ENCODE data around the gene FAM222B. TPM values are rescaled to one million over a fixed set of nuclear protein-coding genes. Genes with fewer than 3 reads are reported as not detected.

The FAM222B gene
- total and polyA plus RNA-seq, 4 donors = 4.3 to 33.1 (median 19.8) TPM

DNA sequence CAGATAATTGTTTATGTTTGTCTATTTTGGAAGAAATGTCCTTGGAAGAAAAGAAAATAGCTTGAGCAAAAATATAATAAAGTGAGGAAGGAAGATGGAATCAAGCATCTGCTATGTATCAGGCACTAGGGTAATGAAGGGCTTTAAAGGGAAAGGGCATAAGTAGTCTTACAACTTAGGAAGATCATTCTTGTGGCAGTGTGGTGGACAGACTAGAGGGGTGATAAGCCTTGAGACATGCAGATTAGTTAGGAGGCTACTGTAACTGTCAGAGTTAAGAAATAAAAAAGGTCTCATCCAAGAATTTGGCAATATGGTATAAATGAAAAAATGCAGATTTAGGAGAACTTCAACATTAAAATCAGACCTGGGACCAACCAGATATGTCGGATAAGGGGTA, 14.9 kb downstream of the FAM222B start:
- Histone ChIP-seq H3K27ac (ENCODE audit: low read depth, low read length) (no peak overlapping the region), H3K4me3 (ENCODE audit: low read depth, low read length) (no peak overlapping the region), H3K4me1 (ENCODE audit: control insufficient read depth, insufficient read depth, low read length) (no peaks in the 10 kb centered on the region), H3K36me3 (ENCODE audit: control insufficient read depth, insufficient read depth, low read length) (peaks cover 10% of the 10 kb centered on the region), H3K9me3 (ENCODE audit: control insufficient read depth, insufficient read depth, low read length) (no peaks in the 10 kb centered on the region), H3K27me3 (ENCODE audit: control insufficient read depth, insufficient read depth, low read length) (no peaks in the 10 kb centered on the region)
- DNase-seq (ENCODE audit: low read depth in 4 of 6, low spot score in 6 of 6) = no peak
- WGBS (ENCODE audit: insufficient coverage) = no CpG with 5 or more reads among the region's 1 CpG

DNA sequence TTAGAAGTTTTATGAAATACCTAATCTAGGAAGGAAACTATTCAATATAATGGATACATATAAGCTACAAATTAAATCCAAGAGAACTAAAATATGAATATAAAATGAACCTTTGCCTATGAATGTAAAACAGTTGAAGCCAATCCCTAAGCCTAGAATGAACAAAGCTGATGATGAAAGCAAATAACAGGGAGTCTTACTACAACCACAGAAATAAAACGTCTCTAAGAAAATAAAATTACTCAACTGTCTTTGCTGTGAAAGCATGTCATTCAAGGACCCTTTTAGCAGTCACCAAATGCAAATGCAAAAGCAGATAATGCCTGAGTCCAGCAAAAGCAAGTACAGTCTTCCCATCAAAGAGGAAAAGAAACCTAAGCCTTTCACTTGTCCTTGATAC, 23.0 kb downstream of the FAM222B start:
- no peaks in the 10 kb centered on the region for H3K27me3 ChIP-seq (ENCODE audit: control insufficient read depth, insufficient read depth, low read length)
- no peaks in the 10 kb centered on the region for H3K9me3 ChIP-seq (ENCODE audit: control insufficient read depth, insufficient read depth, low read length)
- 14% methylated on average over 1 of the region's 1 CpG for WGBS (ENCODE audit: insufficient coverage)
- H3K4me1 ChIP-seq (ENCODE audit: control insufficient read depth, insufficient read depth, low read length) = peaks cover 5% of the 10 kb centered on the region
- H3K4me3 ChIP-seq (ENCODE audit: low read depth, low read length) = no peak overlapping the region
- H3K27ac ChIP-seq (ENCODE audit: low read depth, low read length) = no peak overlapping the region
- DNase-seq (ENCODE audit: low read depth in 4 of 6, low spot score in 6 of 6) = no peak
- peaks cover 2% of the 10 kb centered on the region for H3K36me3 ChIP-seq (ENCODE audit: control insufficient read depth, insufficient read depth, low read length)

DNA sequence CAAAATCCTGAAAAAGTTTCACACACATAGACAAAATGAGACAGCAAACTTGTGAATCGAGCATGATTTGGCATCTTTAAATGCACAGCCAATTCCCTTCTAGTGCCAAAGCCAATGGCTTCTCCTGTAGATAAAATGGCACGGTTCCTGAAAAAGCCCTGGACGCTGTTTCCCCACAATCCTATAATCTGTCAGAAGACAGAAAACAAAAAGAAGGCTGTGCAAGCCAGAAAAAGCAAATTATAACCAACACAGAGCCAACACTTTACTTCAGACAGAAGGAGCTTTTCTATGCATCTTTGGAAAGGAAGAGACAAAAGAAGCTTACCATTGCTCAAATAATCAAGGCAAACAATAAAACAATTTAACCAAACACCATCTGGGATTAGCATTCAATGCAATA, 23.8 kb downstream of the FAM222B start:
- no peaks in the 10 kb centered on the region for H3K27me3 ChIP-seq (ENCODE audit: control insufficient read depth, insufficient read depth, low read length)

DNA sequence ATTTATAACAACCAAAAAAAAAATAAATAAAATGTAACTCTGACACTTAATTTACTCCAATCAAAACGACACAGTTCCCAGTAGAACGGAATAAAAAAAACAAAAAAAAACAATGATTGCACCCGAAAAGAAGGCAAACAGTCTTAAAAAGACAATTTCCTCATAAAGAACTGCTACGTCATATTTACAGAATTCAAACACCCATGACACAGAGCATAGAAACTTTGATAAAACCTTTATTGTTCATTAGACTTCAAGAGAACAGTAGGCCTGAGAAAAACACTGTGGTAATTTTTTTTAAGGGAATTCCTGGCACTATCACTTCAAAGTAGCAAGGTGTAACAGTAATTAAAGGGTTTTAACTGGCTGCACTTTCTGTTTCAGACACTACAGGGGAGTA, 26.1 kb downstream of the FAM222B start:
- Histone ChIP-seq H3K27ac (ENCODE audit: low read depth, low read length) (no peak overlapping the region), H3K36me3 (ENCODE audit: control insufficient read depth, insufficient read depth, low read length) (no peaks in the 10 kb centered on the region), H3K9me3 (ENCODE audit: control insufficient read depth, insufficient read depth, low read length) (no peaks in the 10 kb centered on the region), H3K4me3 (ENCODE audit: low read depth, low read length) (no peak overlapping the region), H3K27me3 (ENCODE audit: control insufficient read depth, insufficient read depth, low read length) (no peaks in the 10 kb centered on the region), H3K4me1 (ENCODE audit: control insufficient read depth, insufficient read depth, low read length) (peaks cover 5% of the 10 kb centered on the region)
- no CpG with 5 or more reads among the region's 4 CpGs for WGBS (ENCODE audit: insufficient coverage)
- no peak for DNase-seq (ENCODE audit: low read depth in 4 of 6, low spot score in 6 of 6)

More for the DNA sequence above, 23.8 kb downstream of the FAM222B start:
- Histone ChIP-seq H3K27ac (ENCODE audit: low read depth, low read length) (no peak overlapping the region), H3K4me3 (ENCODE audit: low read depth, low read length) (no peak overlapping the region), H3K9me3 (ENCODE audit: control insufficient read depth, insufficient read depth, low read length) (no peaks in the 10 kb centered on the region), H3K36me3 (ENCODE audit: control insufficient read depth, insufficient read depth, low read length) (peaks cover 2% of the 10 kb centered on the region), H3K4me1 (ENCODE audit: control insufficient read depth, insufficient read depth, low read length) (peaks cover 5% of the 10 kb centered on the region)
- peak in 2 of 6 donors; percentile 44 to 89 for DNase-seq (ENCODE audit: low read depth in 4 of 6, low spot score in 6 of 6)
- 25% methylated on average over 3 of the region's 3 CpGs for WGBS (ENCODE audit: insufficient coverage)

DNA sequence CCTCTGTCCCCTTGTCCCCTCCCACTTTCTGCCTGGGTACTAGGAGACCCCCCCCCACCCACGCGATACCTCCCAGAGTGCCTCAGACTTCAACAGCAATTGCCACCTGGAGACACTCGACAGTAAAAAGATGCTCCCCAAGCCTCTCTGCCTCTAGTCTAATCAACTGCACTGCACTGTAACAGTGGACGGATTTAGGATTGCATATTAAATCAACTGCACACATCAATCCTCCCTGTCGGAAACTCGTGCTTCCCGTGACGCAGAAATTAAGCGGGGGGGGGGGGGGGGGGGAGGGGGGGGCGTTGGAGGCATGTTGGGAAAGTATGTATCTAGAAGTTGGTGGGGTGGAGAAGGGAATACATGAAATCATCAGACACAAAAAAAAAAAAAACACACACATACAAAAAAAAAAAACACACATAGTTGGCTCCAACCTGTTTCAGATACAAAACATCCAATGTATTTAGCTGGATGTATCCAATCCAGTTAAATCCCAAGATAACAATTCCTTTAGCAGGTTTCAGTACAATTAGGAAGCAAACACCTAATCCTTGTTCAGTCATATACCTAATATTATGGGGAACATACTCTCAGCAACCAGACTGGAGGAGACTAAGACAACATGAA, 29.7 kb downstream of the FAM222B start:
- peak overlapping the region; percentile 89 for H3K27ac ChIP-seq (ENCODE audit: low read depth, low read length)
- no peaks in the 10 kb centered on the region for H3K27me3 ChIP-seq (ENCODE audit: control insufficient read depth, insufficient read depth, low read length)
- H3K4me3 ChIP-seq (ENCODE audit: low read depth, low read length) = peak overlapping the region; percentile 89
- H3K36me3 ChIP-seq (ENCODE audit: control insufficient read depth, insufficient read depth, low read length) = no peaks in the 10 kb centered on the region
- peaks cover 12% of the 10 kb centered on the region for H3K4me1 ChIP-seq (ENCODE audit: control insufficient read depth, insufficient read depth, low read length)
- WGBS (ENCODE audit: insufficient coverage) = 0% methylated on average over 3 of the region's 10 CpGs
- no peak for DNase-seq (ENCODE audit: low read depth in 4 of 6, low spot score in 6 of 6)
- no peaks in the 10 kb centered on the region for H3K9me3 ChIP-seq (ENCODE audit: control insufficient read depth, insufficient read depth, low read length)

DNA sequence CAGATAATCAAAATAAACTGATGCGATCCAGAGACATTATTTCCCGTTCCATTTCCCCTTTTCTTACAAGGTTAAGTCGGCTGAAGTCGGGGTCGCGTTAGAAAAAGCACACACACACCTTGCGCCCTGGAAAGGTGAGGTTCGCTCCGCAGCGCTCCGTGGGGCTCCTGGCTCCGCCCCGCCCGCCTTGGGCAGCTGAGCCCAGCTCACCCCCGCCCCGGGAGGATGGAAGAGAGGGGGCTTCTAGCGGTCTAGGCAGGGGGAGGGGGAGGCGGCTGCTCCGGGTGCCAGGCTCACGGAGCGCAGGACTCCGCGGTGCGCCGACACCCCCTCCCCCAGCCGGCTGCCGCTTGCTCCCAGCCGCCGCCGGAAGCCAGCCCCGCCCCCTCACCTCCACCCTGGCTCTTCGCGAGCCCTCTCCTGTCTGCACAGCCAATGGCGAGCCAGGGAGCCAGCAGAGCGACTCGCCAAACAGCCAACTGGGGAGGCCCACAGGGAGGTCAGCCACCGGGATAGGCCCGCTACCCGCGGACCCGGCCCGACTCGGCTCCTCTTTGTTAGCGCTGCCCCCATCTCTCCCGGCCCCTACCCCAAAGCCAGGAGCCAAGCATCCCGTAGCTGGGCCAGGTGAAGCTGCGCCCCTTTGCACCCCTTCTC, 30.4 kb downstream of the FAM222B start:
- Histone ChIP-seq H3K27ac (ENCODE audit: low read depth, low read length) (peak overlapping the region; percentile 89), H3K27me3 (ENCODE audit: control insufficient read depth, insufficient read depth, low read length) (no peaks in the 10 kb centered on the region), H3K4me3 (ENCODE audit: low read depth, low read length) (peak overlapping the region; percentile 89), H3K4me1 (ENCODE audit: control insufficient read depth, insufficient read depth, low read length) (peaks cover 16% of the 10 kb centered on the region), H3K36me3 (ENCODE audit: control insufficient read depth, insufficient read depth, low read length) (no peaks in the 10 kb centered on the region), H3K9me3 (ENCODE audit: control insufficient read depth, insufficient read depth, low read length) (no peaks in the 10 kb centered on the region)
- under 1% methylated on average over 46 of the region's 47 CpGs for WGBS (ENCODE audit: insufficient coverage)
- peak in 5 of 6 donors; percentile 91 to 99 (median 94) for DNase-seq (ENCODE audit: low read depth in 4 of 6, low spot score in 6 of 6)

DNA sequence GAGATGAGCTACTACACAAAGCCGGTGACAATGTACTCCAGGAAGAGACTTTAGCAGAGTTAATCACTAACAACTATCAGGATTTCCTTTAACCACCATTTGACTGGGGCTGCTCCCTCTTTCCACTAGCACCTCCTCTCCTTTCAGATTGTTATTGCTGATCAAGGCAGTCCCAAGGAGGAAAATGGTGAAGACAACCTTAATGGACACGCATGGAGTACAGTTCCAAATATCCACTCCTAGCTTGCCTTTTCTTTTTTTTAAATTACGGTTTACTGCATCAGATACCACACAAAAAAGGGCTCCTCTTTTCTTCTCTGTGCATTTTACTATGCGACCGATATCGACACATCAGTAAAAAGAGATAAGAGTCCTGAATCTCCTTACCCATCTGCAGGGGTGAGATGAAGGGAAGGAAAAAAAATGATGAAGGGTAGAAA, 30.9 kb downstream of the FAM222B start:
- WGBS (ENCODE audit: insufficient coverage) = 15% methylated on average over 2 of the region's 6 CpGs
- H3K4me1 ChIP-seq (ENCODE audit: control insufficient read depth, insufficient read depth, low read length) = peaks cover 20% of the 10 kb centered on the region
- peak in 2 of 6 donors; percentile 44 to 79 for DNase-seq (ENCODE audit: low read depth in 4 of 6, low spot score in 6 of 6)

DNA sequence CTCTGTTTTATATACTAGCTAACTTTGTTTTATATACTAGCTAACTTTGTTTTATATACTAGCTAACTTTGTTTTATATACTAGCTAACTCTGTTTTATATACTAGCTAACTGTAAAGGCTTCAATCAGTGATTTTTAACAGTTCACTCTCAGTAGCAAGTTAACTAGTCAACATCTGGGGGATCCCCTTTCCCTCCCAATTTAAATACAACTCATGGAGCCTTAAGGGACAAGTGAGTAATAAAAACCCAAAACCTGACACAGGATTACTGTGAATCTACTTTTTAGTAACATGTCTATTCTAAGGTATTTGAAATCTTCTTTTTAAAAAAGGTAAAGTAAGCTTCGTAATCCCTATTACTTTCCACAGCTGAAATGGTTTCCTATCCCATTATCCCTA, 32.2 kb downstream of the FAM222B start:
- no peak for DNase-seq (ENCODE audit: low read depth in 4 of 6, low spot score in 6 of 6)
- Histone ChIP-seq H3K27ac (ENCODE audit: low read depth, low read length) (no peak overlapping the region), H3K36me3 (ENCODE audit: control insufficient read depth, insufficient read depth, low read length) (peaks cover 5% of the 10 kb centered on the region), H3K4me1 (ENCODE audit: control insufficient read depth, insufficient read depth, low read length) (peaks cover 20% of the 10 kb centered on the region), H3K4me3 (ENCODE audit: low read depth, low read length) (no peak overlapping the region), H3K9me3 (ENCODE audit: control insufficient read depth, insufficient read depth, low read length) (no peaks in the 10 kb centered on the region), H3K27me3 (ENCODE audit: control insufficient read depth, insufficient read depth, low read length) (no peaks in the 10 kb centered on the region)
- no CpG with 5 or more reads among the region's 1 CpG for WGBS (ENCODE audit: insufficient coverage)

More for the DNA sequence above, 30.9 kb downstream of the FAM222B start:
- Histone ChIP-seq H3K36me3 (ENCODE audit: control insufficient read depth, insufficient read depth, low read length) (no peaks in the 10 kb centered on the region), H3K4me3 (ENCODE audit: low read depth, low read length) (peak overlapping the region; percentile 89), H3K27me3 (ENCODE audit: control insufficient read depth, insufficient read depth, low read length) (no peaks in the 10 kb centered on the region), H3K9me3 (ENCODE audit: control insufficient read depth, insufficient read depth, low read length) (no peaks in the 10 kb centered on the region), H3K27ac (ENCODE audit: low read depth, low read length) (peak overlapping the region; percentile 82)

DNA sequence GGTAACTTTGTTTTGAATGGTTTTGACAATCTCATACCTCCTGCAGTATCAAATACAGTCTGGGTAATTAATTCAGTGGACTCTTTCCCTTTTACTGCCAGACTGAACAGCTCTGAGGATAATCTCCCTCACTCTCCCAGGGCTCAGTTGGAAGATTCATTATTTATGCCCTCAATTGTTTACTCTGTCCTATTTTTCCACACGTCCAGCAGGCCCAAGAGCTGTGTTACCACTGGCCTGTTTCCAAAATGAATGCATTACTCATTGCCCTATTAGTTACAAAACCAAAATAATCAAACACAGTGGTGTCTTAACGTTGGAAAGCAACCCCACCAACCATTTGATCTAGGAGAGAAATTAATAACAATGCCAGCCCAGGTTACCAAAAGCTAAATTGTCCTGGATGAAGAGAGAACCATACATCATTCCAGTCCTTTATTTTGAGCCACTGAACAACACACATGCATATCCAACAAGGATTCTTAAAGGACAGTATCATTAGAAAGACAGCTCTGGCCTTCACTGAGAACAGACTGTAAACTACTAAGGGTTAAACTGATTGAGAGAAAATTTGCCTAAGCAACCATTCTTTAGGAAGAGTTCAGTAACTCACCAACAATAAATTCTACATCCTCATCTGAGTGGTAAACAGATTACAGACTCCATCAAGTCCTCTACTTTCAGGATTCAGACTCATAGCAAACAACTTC, 34.5 kb downstream of the FAM222B start:
- Histone ChIP-seq H3K4me1 (ENCODE audit: control insufficient read depth, insufficient read depth, low read length) (peaks cover 20% of the 10 kb centered on the region), H3K27ac (ENCODE audit: low read depth, low read length) (peak overlapping the region; percentile 80)

More for the DNA sequence above, 34.5 kb downstream of the FAM222B start:
- WGBS (ENCODE audit: insufficient coverage) = 0% methylated on average over 2 of the region's 2 CpGs
- Histone ChIP-seq H3K36me3 (ENCODE audit: control insufficient read depth, insufficient read depth, low read length) (peaks cover 24% of the 10 kb centered on the region), H3K9me3 (ENCODE audit: control insufficient read depth, insufficient read depth, low read length) (no peaks in the 10 kb centered on the region), H3K27me3 (ENCODE audit: control insufficient read depth, insufficient read depth, low read length) (no peaks in the 10 kb centered on the region), H3K4me3 (ENCODE audit: low read depth, low read length) (no peak overlapping the region)
- peak in 2 of 6 donors; percentile 62 to 76 for DNase-seq (ENCODE audit: low read depth in 4 of 6, low spot score in 6 of 6)
